HG03196 (cell line): ENCODE data around the gene BUB3.

Experiments
- ATAC-seq: cut with Tn5 transposase; IDR thresholded peaks from one replicate; pipeline ENCODE4 v1.9.1; 2021; ENCODE audit not compliant: unreplicated experiment

Gene BUB3

GRCh38 chr10:123154092-123154710 is at the start of gene BUB3:
TSS of gene BUB3 (plus strand) at chr10:123154402. CDS start at chr10:123154918, 516 bp downstream.
- ATAC-seq, result peak; percentile 95

GRCh38 chr10:123109466-123109865 is 44.7 kb upstream of the BUB3 start:
- ATAC-seq, result no peak

GRCh38 chr10:123117644-123118417 is 36.4 kb upstream of the BUB3 start:
- no peak for ATAC-seq

GRCh38 chr10:123119081-123119480 is 35.1 kb upstream of the BUB3 start:
- ATAC-seq, result no peak

- no peak for ATAC-seq
Measured at GRCh38 chr10:123126246-123126645, 28.0 kb upstream of the BUB3 start.

- no peak for ATAC-seq
Measured at GRCh38 chr10:123129618-123130271, 24.5 kb upstream of the BUB3 start.

- no peak for ATAC-seq
Measured at GRCh38 chr10:123132576-123133477, 21.4 kb upstream of the BUB3 start.

- ATAC-seq, result no peak
Measured at GRCh38 chr10:123133541-123134342, 20.5 kb upstream of the BUB3 start.

- no peak for ATAC-seq
Measured at GRCh38 chr10:123134343-123134914, 19.8 kb upstream of the BUB3 start.

GRCh38 chr10:123134915-123135414 is 19.2 kb upstream of the BUB3 start:
- ATAC-seq, result no peak

GRCh38 chr10:123135415-123136141 is 18.6 kb upstream of the BUB3 start, which contains the start of gene HMX3:
TSS of gene HMX3 (plus strand) at chr10:123135970. CDS start at chr10:123136051, 81 bp downstream.
- ATAC-seq, result no peak

- ATAC-seq, result no peak
Measured at GRCh38 chr10:123136221-123136805, 17.9 kb upstream of the BUB3 start.

GRCh38 chr10:123136806-123137642 is 17.2 kb upstream of the BUB3 start:
- ATAC-seq, result no peak

- ATAC-seq, result no peak
Measured at GRCh38 chr10:123139165-123139520, 15.1 kb upstream of the BUB3 start.

- no peak for ATAC-seq
Measured at GRCh38 chr10:123139521-123140163, 14.6 kb upstream of the BUB3 start.

GRCh38 chr10:123140164-123140982 is 13.8 kb upstream of the BUB3 start:
- no peak for ATAC-seq
